PC-9 (cell line): ENCODE results near the gene NOX3.

Experiments
- CTCF ChIP-seq: fragments of 200-600 bp; sonication (generic); conservative IDR thresholded peaks from 2 replicates; pipeline ENCODE4 v1.6.1; 2017; ENCODE audit warnings: mixed run types, antibody characterized with exemption, mild to moderate bottlenecking, moderate library complexity
- EZH2 ChIP-seq: fragments of 200-600 bp; sonication (generic); IDR thresholded peaks from 2 replicates; pipeline ENCODE4 v1.8.0; 2017; ENCODE audit warnings: antibody characterized with exemption, low read depth

DNA sequence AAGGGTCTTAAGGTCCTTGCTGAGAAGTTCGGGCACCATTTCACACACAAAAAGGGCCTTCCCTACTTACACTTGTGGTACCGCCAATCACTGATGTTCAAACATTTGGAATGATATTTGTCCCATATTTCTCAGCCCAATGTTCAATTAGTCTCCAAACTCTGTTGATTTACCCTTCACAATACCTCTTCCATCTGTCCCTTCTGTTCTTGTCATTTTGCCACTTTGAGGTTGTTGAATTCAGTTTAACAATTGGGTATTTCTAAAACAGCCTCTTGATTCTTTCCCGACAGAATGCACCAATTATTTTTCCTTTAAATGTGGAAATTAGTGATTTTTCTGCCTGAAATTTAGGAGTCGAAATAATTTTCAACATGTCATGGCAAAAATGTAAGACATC, 46.2 kb downstream of the NOX3 start:
- no peak for TF ChIP-seq CTCF
- no peak for TF ChIP-seq EZH2
